Left ventricle myocardium inferior (tissue), 1 donor: ENCODE measurements around the gene FAM89A. TPM values are rescaled to one million over a fixed set of nuclear protein-coding genes. Genes with fewer than 3 reads are reported as not detected.

Experiments
- DNase-seq: peaks from one replicate; pipeline ENCODE4 v3.0.0-alpha.2; 2020
- H3K27ac ChIP-seq: fragments of 200-600 bp; replicated peaks from 2 replicates; pipeline ENCODE4 v1.8.0; 2021
- H3K27me3 ChIP-seq: fragments of 200-600 bp; 2 replicates; pipeline ENCODE4 v1.8.0; 2021; ENCODE audit warnings: low read depth
- H3K36me3 ChIP-seq: fragments of 200-600 bp; 2 replicates; pipeline ENCODE4 v1.8.0; 2021
- H3K4me1 ChIP-seq: fragments of 200-600 bp; 2 replicates; pipeline ENCODE4 v1.8.0; 2021
- H3K4me3 ChIP-seq: fragments of 200-600 bp; 2 replicates; pipeline ENCODE4 v1.8.0; 2021; ENCODE audit warnings: mild to moderate bottlenecking, moderate library complexity
- H3K9me3 ChIP-seq: fragments of 200-600 bp; replicated peaks from 2 replicates; pipeline ENCODE4 v1.8.0; 2021
- CTCF ChIP-seq: fragments of 200-600 bp; IDR thresholded peaks from 2 replicates; pipeline ENCODE4 v1.8.0; 2021; ENCODE audit warnings: antibody characterized with exemption, mild to moderate bottlenecking, borderline replicate concordance
- intact Hi-C: fragments of 100-400 bp; cut with micrococcal nuclease; formaldehyde crosslinking; loops from one replicate; pipeline ENCODE4 v1.11.0; 2022
- total RNA-seq: library from RNA; stranded (reverse); fragmentation: NEBNext Ultra II Directional; extraction: Animal tissue kit (Norgen Biotek cat#: 25700); gene quantifications from one replicate; pipeline ENCODE4 v1.2.1, GENCODE V29; 2021
- donor health status: DM: no; HTN: yes; CAD: no; lungs with severe emphysema.

Gene FAM89A
- total RNA-seq, 1 donor from 2014 or later: 6.5 TPM

GRCh38 chr1:231072041-231072440 lies 32.0 kb upstream of the FAM89A start:
- DNase-seq: no peak

GRCh38 chr1:231070758-231071444 lies 30.8 kb upstream of the FAM89A start:
- Histone ChIP-seq H3K27ac (peak overlapping the region; percentile 64), H3K4me3 (no peak overlapping the region), H3K36me3 (no peaks in the 10 kb centered on the region), H3K4me1 (peaks cover 29% of the 10 kb centered on the region), H3K27me3 (peaks cover 28% of the 10 kb centered on the region), H3K9me3 (no peaks in the 10 kb centered on the region)
- TF ChIP-seq CTCF: no peak
- intact Hi-C loops: no loop called here
- DNase-seq: no peak

More at GRCh38 chr1:231072041-231072440, 32.0 kb upstream of the FAM89A start:
- H3K9me3 ChIP-seq: no peaks in the 10 kb centered on the region
- no peak overlapping the region for H3K4me3 ChIP-seq
- H3K27ac ChIP-seq: peak overlapping the region; percentile 64
- intact Hi-C loops: no loop called here
- H3K4me1 ChIP-seq: peaks cover 26% of the 10 kb centered on the region
- H3K27me3 ChIP-seq: peaks cover 16% of the 10 kb centered on the region
- no peaks in the 10 kb centered on the region for H3K36me3 ChIP-seq
- TF ChIP-seq CTCF: no peak

GRCh38 chr1:231069333-231069732 lies 29.3 kb upstream of the FAM89A start:
- H3K4me1 ChIP-seq: peaks cover 37% of the 10 kb centered on the region
- H3K9me3 ChIP-seq: no peaks in the 10 kb centered on the region
- no peak overlapping the region for H3K27ac ChIP-seq
- no peak for DNase-seq
- H3K4me3 ChIP-seq: no peak overlapping the region
- H3K27me3 ChIP-seq: peaks cover 37% of the 10 kb centered on the region
- no peaks in the 10 kb centered on the region for H3K36me3 ChIP-seq
- intact Hi-C loops: no loop called here
- TF ChIP-seq CTCF: no peak

GRCh38 chr1:231068762-231069161 lies 28.7 kb upstream of the FAM89A start:
- peaks cover 41% of the 10 kb centered on the region for H3K4me1 ChIP-seq
- no peaks in the 10 kb centered on the region for H3K9me3 ChIP-seq
- no peaks in the 10 kb centered on the region for H3K36me3 ChIP-seq
- intact Hi-C loops: no loop called here
- H3K4me3 ChIP-seq: no peak overlapping the region
- no peak for TF ChIP-seq CTCF
- no peak for DNase-seq
- no peak overlapping the region for H3K27ac ChIP-seq
- H3K27me3 ChIP-seq: peaks cover 37% of the 10 kb centered on the region

GRCh38 chr1:231065510-231066241 lies 25.6 kb upstream of the FAM89A start:
- intact Hi-C loops: no loop called here
- DNase-seq: no peak
- no peak overlapping the region for H3K4me3 ChIP-seq
- H3K9me3 ChIP-seq: no peaks in the 10 kb centered on the region
- H3K36me3 ChIP-seq: no peaks in the 10 kb centered on the region
- peaks cover 18% of the 10 kb centered on the region for H3K4me1 ChIP-seq
- peaks cover 37% of the 10 kb centered on the region for H3K27me3 ChIP-seq
- no peak for TF ChIP-seq CTCF
- peak overlapping the region; percentile 71 for H3K27ac ChIP-seq
